Measurements from ENCODE around the gene SFXN4.

DNA sequence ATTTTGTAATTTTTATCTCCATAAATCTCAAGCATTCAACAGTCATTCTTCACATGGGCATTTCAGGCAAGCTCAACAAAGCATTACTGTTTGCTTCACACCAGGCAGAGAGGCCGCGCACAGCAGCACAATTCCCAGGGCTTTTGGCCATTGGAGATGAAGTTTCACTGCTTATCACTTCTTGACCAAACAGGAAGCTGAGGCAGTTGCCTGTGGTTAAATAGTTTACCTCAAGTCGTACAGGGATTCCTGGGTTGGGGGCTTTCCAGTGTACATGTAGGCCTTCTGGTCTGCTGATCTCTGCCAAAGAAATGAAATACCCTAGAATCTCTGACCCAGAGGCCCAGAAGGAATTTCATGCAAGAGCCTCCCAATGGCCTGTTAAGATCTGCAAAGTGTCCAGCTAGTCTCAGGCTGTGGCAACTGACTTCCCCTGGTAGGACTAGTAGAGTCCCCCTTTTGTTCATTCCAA is 24.3 kb upstream of the SFXN4 start:
- TF ChIP-seq, protein P1, sequence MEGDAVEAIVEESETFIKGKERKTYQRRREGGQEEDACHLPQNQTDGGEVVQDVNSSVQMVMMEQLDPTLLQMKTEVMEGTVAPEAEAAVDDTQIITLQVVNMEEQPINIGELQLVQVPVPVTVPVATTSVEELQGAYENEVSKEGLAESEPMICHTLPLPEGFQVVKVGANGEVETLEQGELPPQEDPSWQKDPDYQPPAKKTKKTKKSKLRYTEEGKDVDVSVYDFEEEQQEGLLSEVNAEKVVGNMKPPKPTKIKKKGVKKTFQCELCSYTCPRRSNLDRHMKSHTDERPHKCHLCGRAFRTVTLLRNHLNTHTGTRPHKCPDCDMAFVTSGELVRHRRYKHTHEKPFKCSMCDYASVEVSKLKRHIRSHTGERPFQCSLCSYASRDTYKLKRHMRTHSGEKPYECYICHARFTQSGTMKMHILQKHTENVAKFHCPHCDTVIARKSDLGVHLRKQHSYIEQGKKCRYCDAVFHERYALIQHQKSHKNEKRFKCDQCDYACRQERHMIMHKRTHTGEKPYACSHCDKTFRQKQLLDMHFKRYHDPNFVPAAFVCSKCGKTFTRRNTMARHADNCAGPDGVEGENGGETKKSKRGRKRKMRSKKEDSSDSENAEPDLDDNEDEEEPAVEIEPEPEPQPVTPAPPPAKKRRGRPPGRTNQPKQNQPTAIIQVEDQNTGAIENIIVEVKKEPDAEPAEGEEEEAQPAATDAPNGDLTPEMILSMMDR (IDR thresholded peaks at IDR 0.05): no peak
- no peak for TF ChIP-seq POLR2A (IDR thresholded peaks at IDR 0.05)

Measured in body of pancreas (tissue), 4 donors.